Peyer's patch (tissue), 4 donors: Measurements from ENCODE around the gene SYK. TPM values are rescaled to one million over a fixed set of nuclear protein-coding genes. Genes with fewer than 3 reads are reported as not detected.

Source experiments
- DNase-seq, 3 donors: peaks; one replicate each; pipeline ENCODE4 v3.0.0-alpha.2; 2017 to 2019
- H3K27ac ChIP-seq, 4 donors: fragments of 200-600 bp; sonication (generic); one replicate each; pipeline ENCODE4 v1.5.1; 2016 to 2019
- H3K27me3 ChIP-seq, 2 donors: fragments of 200-600 bp; sonication (generic); one replicate each; pipeline ENCODE4 v1.5.1; 2019
- H3K36me3 ChIP-seq, 3 donors: fragments of 200-600 bp; sonication (generic); one replicate each; pipeline ENCODE4 v1.5.1; 2016 to 2019
- H3K4me1 ChIP-seq, 4 donors: fragments of 200-600 bp; sonication (generic); one replicate each; pipeline ENCODE4 v1.5.1; 2016 to 2019
- H3K4me3 ChIP-seq, 4 donors: fragments of 200-600 bp; sonication (generic); 1 replicate in 3 of 4; 2 replicates in 1 of 4; pipeline ENCODE4 v1.5.1; 2016 to 2019; ENCODE audit warnings: mild to moderate bottlenecking in 1 of 4
- H3K9me3 ChIP-seq, 4 donors: fragments of 200-600 bp; sonication (generic); one replicate each; pipeline ENCODE4 v1.5.1; 2016 to 2019; ENCODE audit warnings: mild to moderate bottlenecking in 1 of 4
- CTCF ChIP-seq, 6 experiments: fragments of 450-650 bp in 4 of 6; fragments of 200-600 bp in 2 of 6; sonication (generic) in 1 of 6; IDR thresholded peaks; one replicate each; pipeline ENCODE4 v1.5.1; 2017 to 2019; ENCODE audit warnings: antibody characterized with exemption in 6 of 6, mild to moderate bottlenecking in 3 of 6, moderate library complexity in 1 of 6
- POLR2A ChIP-seq, 2 donors: fragments of 450-650 bp; IDR thresholded peaks; one replicate each; pipeline ENCODE4 v1.5.1; 2017; ENCODE audit warnings: antibody characterized with exemption in 2 of 2, mild to moderate bottlenecking in 2 of 2, moderate library complexity in 2 of 2
- total RNA-seq, 4 donors: library from RNA; depleted of rRNA; stranded (reverse); fragments of >200 nt; gene quantifications; one replicate each; pipeline ENCODE4 v1.1.0, GENCODE V29; 2016

SYK gene
- total RNA-seq, 4 donors from 2014 or later, result 48.7 to 81.7 (median 60.0) TPM

- Histone ChIP-seq H3K27me3 (no peaks in the 10 kb centered on the region), H3K4me1 (no peaks in the 10 kb centered on the region), H3K27ac (no peak overlapping the region), H3K9me3 (no peaks in the 10 kb centered on the region), H3K36me3 (no peaks in the 10 kb centered on the region), H3K4me3 (no peak overlapping the region)
- no peak for DNase-seq
- TF ChIP-seq POLR2A (IDR thresholded peaks at IDR 0.05) (no peak), CTCF (IDR thresholded peaks at IDR 0.05) (no peak)
Measured at GRCh38 chr9:90906316-90907055, 104.9 kb downstream of the SYK start.

- Histone ChIP-seq H3K4me3 (no peak overlapping the region), H3K36me3 (no peaks in the 10 kb centered on the region), H3K27me3 (no peaks in the 10 kb centered on the region), H3K27ac (no peak overlapping the region), H3K9me3 (no peaks in the 10 kb centered on the region), H3K4me1 (no peaks in the 10 kb centered on the region)
- DNase-seq, result no peak
- TF ChIP-seq CTCF (IDR thresholded peaks at IDR 0.05) (no peak), POLR2A (IDR thresholded peaks at IDR 0.05) (no peak)
Measured at GRCh38 chr9:90907056-90907445, 105.4 kb downstream of the SYK start.

GRCh38 chr9:90907790-90908189, 106.2 kb downstream of the SYK start:
- no peak for TF ChIP-seq CTCF (IDR thresholded peaks at IDR 0.05)
- TF ChIP-seq POLR2A (IDR thresholded peaks at IDR 0.05), result no peak
- no peak for DNase-seq
- Histone ChIP-seq H3K9me3 (no peaks in the 10 kb centered on the region), H3K4me1 (no peaks in the 10 kb centered on the region), H3K4me3 (no peak overlapping the region), H3K27me3 (no peaks in the 10 kb centered on the region), H3K27ac (no peak overlapping the region), H3K36me3 (no peaks in the 10 kb centered on the region)

- Histone ChIP-seq H3K4me3 (no peak overlapping the region), H3K9me3 (no peaks in the 10 kb centered on the region), H3K36me3 (no peaks in the 10 kb centered on the region), H3K27ac (no peak overlapping the region), H3K27me3 (no peaks in the 10 kb centered on the region), H3K4me1 (no peaks in the 10 kb centered on the region)
- TF ChIP-seq POLR2A (IDR thresholded peaks at IDR 0.05), result no peak
- no peak for TF ChIP-seq CTCF (IDR thresholded peaks at IDR 0.05)
- no peak for DNase-seq
Measured at GRCh38 chr9:90909225-90909624, 107.6 kb downstream of the SYK start.

- TF ChIP-seq CTCF (IDR thresholded peaks at IDR 0.05) (no peak), POLR2A (IDR thresholded peaks at IDR 0.05) (no peak)
- Histone ChIP-seq H3K4me3 (no peak overlapping the region), H3K9me3 (no peaks in the 10 kb centered on the region), H3K4me1 (no peaks in the 10 kb centered on the region), H3K27ac (no peak overlapping the region), H3K27me3 (no peaks in the 10 kb centered on the region), H3K36me3 (no peaks in the 10 kb centered on the region)
- DNase-seq, result no peak
Measured at GRCh38 chr9:90909747-90910283, 108.2 kb downstream of the SYK start.
